Coronary artery (tissue), 2 donors: Measurements from ENCODE around the gene EPN1.

Experiments used
- DNase-seq: peaks from one replicate; pipeline ENCODE4 v3.0.0-alpha.2; 2017; ENCODE audit warnings: low spot score
- H3K27ac ChIP-seq, 2 donors: fragments of 200-600 bp; sonication (generic); one replicate each; pipeline ENCODE4 v1.5.1; 2016 to 2019
- H3K4me3 ChIP-seq: fragments of 200-600 bp; sonication (generic); 2 replicates; pipeline ENCODE4 v1.5.1; 2016; ENCODE audit warnings: mild to moderate bottlenecking, moderate library complexity
- CTCF ChIP-seq: fragments of 200-600 bp; sonication (generic); IDR thresholded peaks from one replicate; pipeline ENCODE4 v1.5.1; 2019; ENCODE audit warnings: antibody characterized with exemption

The EPN1 gene

GRCh38 chr19:55652311-55653128 lies 22.5 kb upstream of the EPN1 start:
- no peak for TF ChIP-seq CTCF
- H3K27ac ChIP-seq, result peak overlapping the region in 1 of 2 donors; percentile 98
- DNase-seq, result peak; percentile 72

GRCh38 chr19:55653651-55654322 lies 21.2 kb upstream of the EPN1 start:
- H3K4me3 ChIP-seq, result peak overlapping the region; percentile 95
- TF ChIP-seq CTCF, result peak; percentile 89
- H3K27ac ChIP-seq, result peak overlapping the region; percentile 94 to 98
- peak; percentile 99 for DNase-seq

More at GRCh38 chr19:55652311-55653128, 22.5 kb upstream of the EPN1 start:
- no peak overlapping the region for H3K4me3 ChIP-seq

- H3K4me3 ChIP-seq, result peak overlapping the region; percentile 95
- H3K27ac ChIP-seq, result peak overlapping the region; percentile 94 to 98
These were observed 20.6 kb upstream of the EPN1 start for GRCh38 chr19:55654323-55654867.

GRCh38 chr19:55654868-55655647 lies 20.0 kb upstream of the EPN1 start, which contains the start of gene U2AF2:
Gene U2AF2, plus strand, starts transcription at chr19:55655035. Its CDS starts 70 bp downstream, at chr19:55655105.
- TF ChIP-seq CTCF, result no peak
- peak within 1 kb of the TSS; percentile 94 to 98 for H3K27ac ChIP-seq
- peak within 1 kb of the TSS; percentile 95 for H3K4me3 ChIP-seq
- DNase-seq, result peak; percentile 97

More at GRCh38 chr19:55654323-55654867, 20.6 kb upstream of the EPN1 start:
- DNase-seq, result peak; percentile 99
- no peak for TF ChIP-seq CTCF

- TF ChIP-seq CTCF, result no peak
- DNase-seq, result no peak
- Histone ChIP-seq H3K4me3 (peak overlapping the region; percentile 95), H3K27ac (peak overlapping the region; percentile 94 to 98)
These were observed 19.4 kb upstream of the EPN1 start for GRCh38 chr19:55655648-55656040.

- DNase-seq, result no peak
- H3K4me3 ChIP-seq, result peak overlapping the region; percentile 95
- H3K27ac ChIP-seq, result no peak overlapping the region
- no peak for TF ChIP-seq CTCF
These were observed 18.5 kb upstream of the EPN1 start for GRCh38 chr19:55656552-55656951.
